HEK293 (cell line): ENCODE measurements around the gene PROSER1.

Experiments
- CTCF ChIA-PET: fragments of 350-600 bp; formaldehyde crosslinking; extraction: SDS; loops from one replicate; lab custom pipeline; 2021; ENCODE audit warnings: antibody characterized with exemption; lab: Yijun Ruan, JAX
- POLR2A ChIA-PET: fragments of 300-600 bp; formaldehyde crosslinking; extraction: SDS; loops from one replicate; lab custom pipeline; 2020; ENCODE audit warnings: antibody characterized with exemption, inconsistent platforms; lab: Yijun Ruan, JAX
- H3K27ac ChIP-seq: fragments of 200-500 bp; sonication (Bioruptor generic); 2 replicates; pipeline ENCODE4 v1.5.1; 2014; ENCODE audit warnings: low read depth, low read length, control low read depth, inconsistent platforms; ENCODE audit errors: extremely low read depth
- H3K36me3 ChIP-seq, 2 experiments: fragments of 200-500 bp in 1 of 2; sonication (Bioruptor generic) in 1 of 2; 1 replicate in 1 of 2; 2 replicates in 1 of 2; pipeline ENCODE4 v1.5.1; 2014 to 2017; ENCODE audit warnings: inconsistent platforms in 2 of 2, low read length in 2 of 2; ENCODE audit not compliant: control insufficient read depth in 2 of 2, insufficient read depth in 1 of 2
- H3K4me1 ChIP-seq: fragments of 200-500 bp; sonication (Bioruptor generic); 2 replicates; pipeline ENCODE4 v1.5.1; 2014; ENCODE audit warnings: mild to moderate bottlenecking, low read length, inconsistent platforms; ENCODE audit not compliant: control insufficient read depth, insufficient read depth
- H3K4me3 ChIP-seq: 2 replicates; pipeline ENCODE4 v1.5.1; 2011; ENCODE audit warnings: low read depth, mild to moderate bottlenecking, control low read depth, low read length, moderate library complexity
- H3K9me3 ChIP-seq: fragments of 200-500 bp; sonication (Bioruptor generic); 2 replicates; pipeline ENCODE4 v1.5.1; 2014; ENCODE audit warnings: low read depth, low read length, inconsistent platforms; ENCODE audit not compliant: control insufficient read depth, insufficient read depth
- GFI1B ChIP-seq: fragments of 450-650 bp; formaldehyde crosslinking; IDR thresholded peaks from 2 replicates; pipeline ENCODE4 v1.5.1; 2016; ENCODE audit warnings: missing biosample characterization, missing genetic modification characterization
- KLF16 ChIP-seq: fragments of 450-650 bp; formaldehyde crosslinking; IDR thresholded peaks from 2 replicates; pipeline ENCODE4 v1.5.1; 2017; ENCODE audit warnings: missing biosample characterization, missing genetic modification characterization
- KLF9 ChIP-seq: fragments of 450-650 bp; formaldehyde crosslinking; IDR thresholded peaks from 2 replicates; pipeline ENCODE4 v1.5.1; 2016; ENCODE audit warnings: missing biosample characterization, missing genetic modification characterization, low read depth
- MYNN ChIP-seq: fragments of 450-650 bp; formaldehyde crosslinking; IDR thresholded peaks from 2 replicates; pipeline ENCODE4 v1.5.1; 2016; ENCODE audit warnings: missing biosample characterization, missing genetic modification characterization, borderline replicate concordance
- SP2 ChIP-seq: fragments of 450-650 bp; formaldehyde crosslinking; IDR thresholded peaks from 2 replicates; pipeline ENCODE4 v1.5.1; 2016; ENCODE audit warnings: missing biosample characterization, missing genetic modification characterization
- YY2 ChIP-seq: fragments of 450-650 bp; formaldehyde crosslinking; IDR thresholded peaks from 2 replicates; pipeline ENCODE4 v1.5.1; 2016; ENCODE audit warnings: missing biosample characterization, missing genetic modification characterization
- ZBTB20 ChIP-seq: fragments of 450-650 bp; formaldehyde crosslinking; IDR thresholded peaks from 2 replicates; pipeline ENCODE4 v1.5.1; 2016; ENCODE audit warnings: missing biosample characterization, missing genetic modification characterization
- ZEB2 ChIP-seq: fragments of 450-650 bp; formaldehyde crosslinking; IDR thresholded peaks from 2 replicates; pipeline ENCODE4 v1.5.1; 2016; ENCODE audit warnings: missing biosample characterization, missing genetic modification characterization
- ZNF155 ChIP-seq: fragments of 450-650 bp; formaldehyde crosslinking; IDR thresholded peaks from 2 replicates; pipeline ENCODE4 v1.5.1; 2016; ENCODE audit warnings: missing biosample characterization, missing genetic modification characterization
- ZNF174 ChIP-seq: fragments of 450-650 bp; formaldehyde crosslinking; IDR thresholded peaks from 2 replicates; pipeline ENCODE4 v1.5.0; 2017; ENCODE audit warnings: missing biosample characterization, mild to moderate bottlenecking, missing genetic modification characterization
- ZNF175 ChIP-seq: fragments of 450-650 bp; formaldehyde crosslinking; IDR thresholded peaks from 2 replicates; pipeline ENCODE4 v1.5.1; 2016; ENCODE audit warnings: missing biosample characterization, missing genetic modification characterization
- ZNF2 ChIP-seq: fragments of 450-650 bp; formaldehyde crosslinking; IDR thresholded peaks from 2 replicates; pipeline ENCODE4 v1.5.1; 2016; ENCODE audit warnings: missing biosample characterization, missing genetic modification characterization
- ZNF23 ChIP-seq: fragments of 450-650 bp; formaldehyde crosslinking; IDR thresholded peaks from 2 replicates; pipeline ENCODE4 v1.5.1; 2016; ENCODE audit warnings: missing biosample characterization, missing genetic modification characterization, borderline replicate concordance
- ZNF24 ChIP-seq: fragments of 450-650 bp; formaldehyde crosslinking; IDR thresholded peaks from 2 replicates; pipeline ENCODE4 v1.5.1; 2016; ENCODE audit warnings: missing biosample characterization, missing genetic modification characterization
- ZNF302 ChIP-seq: fragments of 450-650 bp; formaldehyde crosslinking; IDR thresholded peaks from 2 replicates; pipeline ENCODE4 v1.5.1; 2016; ENCODE audit warnings: missing biosample characterization, missing genetic modification characterization, low read depth
- ZNF335 ChIP-seq: fragments of 450-650 bp; formaldehyde crosslinking; conservative IDR thresholded peaks from 2 replicates; pipeline ENCODE4 v1.5.1; 2016; ENCODE audit warnings: missing biosample characterization, missing genetic modification characterization
- ZNF501 ChIP-seq: fragments of 450-650 bp; formaldehyde crosslinking; IDR thresholded peaks from 2 replicates; pipeline ENCODE4 v1.5.1; 2016; ENCODE audit warnings: missing biosample characterization, missing genetic modification characterization
- ZNF510 ChIP-seq: fragments of 450-650 bp; formaldehyde crosslinking; IDR thresholded peaks from 2 replicates; pipeline ENCODE4 v1.5.1; 2018; ENCODE audit warnings: mild to moderate bottlenecking, missing genetic modification characterization, missing biosample characterization; ENCODE audit not compliant: insufficient replicate concordance
- ZNF529 ChIP-seq: fragments of 450-650 bp; formaldehyde crosslinking; IDR thresholded peaks from 2 replicates; pipeline ENCODE4 v1.5.1; 2017; ENCODE audit warnings: missing genetic modification characterization, missing biosample characterization; ENCODE audit not compliant: insufficient replicate concordance
- ZNF530 ChIP-seq: fragments of 450-650 bp; formaldehyde crosslinking; IDR thresholded peaks from 2 replicates; pipeline ENCODE4 v1.5.1; 2016; ENCODE audit warnings: low read depth, missing biosample characterization, missing genetic modification characterization
- ZNF571 ChIP-seq: fragments of 450-650 bp; formaldehyde crosslinking; IDR thresholded peaks from 2 replicates; pipeline ENCODE4 v1.5.0; 2017; ENCODE audit warnings: missing biosample characterization, missing genetic modification characterization
- ZNF677 ChIP-seq: fragments of 450-650 bp; IDR thresholded peaks from 2 replicates; pipeline ENCODE4 v1.5.0; 2018; ENCODE audit warnings: missing biosample characterization, mild to moderate bottlenecking, missing genetic modification characterization, moderate library complexity
- ZNF843 ChIP-seq: fragments of 450-650 bp; formaldehyde crosslinking; IDR thresholded peaks from 2 replicates; pipeline ENCODE4 v1.5.1; 2016; ENCODE audit warnings: missing biosample characterization, missing genetic modification characterization
- TF ChIP-seq, protein P1 (sequence below): fragments of 450-650 bp; formaldehyde crosslinking; IDR thresholded peaks from 2 replicates; pipeline ENCODE4 v1.5.1; 2016; ENCODE audit warnings: missing biosample characterization, missing genetic modification characterization
- TF ChIP-seq, protein P2 (sequence below): fragments of 450-650 bp; formaldehyde crosslinking; IDR thresholded peaks from 2 replicates; pipeline ENCODE4 v1.5.1; 2016; ENCODE audit warnings: missing biosample characterization, missing genetic modification characterization
- TF ChIP-seq, protein P3 (sequence below): fragments of 450-650 bp; formaldehyde crosslinking; IDR thresholded peaks from 2 replicates; pipeline ENCODE4 v1.5.1; 2016; ENCODE audit warnings: missing biosample characterization, missing genetic modification characterization, borderline replicate concordance
- TF ChIP-seq, protein P4 (sequence below): fragments of 450-650 bp; formaldehyde crosslinking; IDR thresholded peaks from 2 replicates; pipeline ENCODE4 v1.5.1; 2016; ENCODE audit warnings: missing biosample characterization, missing genetic modification characterization

The PROSER1 gene

DNA sequence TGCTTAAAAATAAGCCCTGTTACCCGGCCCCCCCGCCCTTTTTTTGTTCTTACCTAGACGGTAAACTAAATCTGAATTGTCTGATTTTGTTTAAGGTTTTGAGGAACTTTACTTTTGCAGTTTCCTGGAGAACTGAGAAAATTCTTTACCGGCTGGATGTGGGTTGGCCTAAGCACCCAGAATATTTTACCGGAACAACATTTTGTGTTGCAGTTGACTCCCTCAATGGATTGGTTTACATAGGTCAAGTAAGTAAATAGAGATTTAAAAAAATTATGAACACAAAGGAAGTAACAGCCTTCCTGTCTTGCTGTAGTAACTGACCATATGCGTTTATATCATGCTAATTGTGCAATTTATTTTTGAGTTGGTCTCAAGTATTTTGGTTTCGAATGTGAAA, 1.2 kb upstream of the PROSER1 start:
- ChIA-PET POLR2A (no interaction called here), CTCF (no interaction called here)
- Histone ChIP-seq H3K27ac (no peak overlapping the region), H3K9me3 (no peaks in the 10 kb centered on the region), H3K36me3 (peaks cover 0 to 15% of the 10 kb centered on the region in 2 experiments; a peak in 1 of 3 replicates), H3K4me1 (no peaks in the 10 kb centered on the region), H3K4me3 (peak overlapping the region; percentile 72)
- no peak for TF ChIP-seq ZEB2 (tag by site-specific recombination)
- no peak for TF ChIP-seq KLF16 (tag by site-specific recombination)
- no peak for TF ChIP-seq YY2

DNA sequence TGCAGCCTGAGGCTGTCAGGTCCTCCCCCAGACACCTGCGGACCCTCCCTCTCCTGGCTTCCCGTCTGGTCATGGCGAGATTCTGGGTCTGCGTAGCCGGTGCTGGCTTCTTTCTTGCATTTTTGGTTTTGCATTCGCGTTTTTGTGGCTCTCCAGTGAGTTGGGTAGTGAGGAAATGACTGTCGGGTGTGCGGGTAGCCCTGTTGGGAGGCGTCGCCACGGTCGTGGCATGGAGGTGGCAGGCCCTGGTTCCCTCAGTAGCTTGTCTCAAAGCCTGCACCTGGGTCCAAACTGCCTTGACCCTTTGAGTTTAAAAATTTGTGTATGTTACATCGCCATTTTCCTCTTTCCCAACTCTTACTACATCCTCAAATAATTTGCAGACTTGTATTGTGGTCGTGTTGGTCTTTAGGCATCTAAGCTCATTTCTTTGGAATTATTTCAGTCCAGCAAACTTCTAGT, 711 bp upstream of the PROSER1 start:
- ChIA-PET POLR2A (no interaction called here), CTCF (no interaction called here)
- Histone ChIP-seq H3K36me3 (peaks cover 0 to 13% of the 10 kb centered on the region in 2 experiments; a peak in 1 of 3 replicates), H3K9me3 (no peaks in the 10 kb centered on the region), H3K4me3 (peak overlapping the region; percentile 72), H3K27ac (peak overlapping the region; percentile 90; the same call in 1 of the 2 replicates), H3K4me1 (peaks cover 2% of the 10 kb centered on the region; the same call in 1 of the 2 replicates)
- TF ChIP-seq SP2 (peak; percentile 60), ZNF677 (tag by site-specific recombination) (no peak), ZNF175 (tag by site-specific recombination) (no peak), GFI1B (tag by site-specific recombination) (no peak), ZNF174 (no peak), ZNF23 (tag by site-specific recombination) (no peak), ZNF302 (tag by site-specific recombination) (no peak), ZNF155 (tag by site-specific recombination) (no peak), ZNF335 (tag by site-specific recombination) (peak; percentile 93), ZNF530 (no peak), ZNF510 (tag by site-specific recombination) (no peak), KLF9 (peak; percentile 28; the same call in 1 of the 2 replicates), ZNF501 (tag by site-specific recombination) (peak; percentile 86), ZNF24 (tag by site-specific recombination) (no peak), ZNF529 (tag by site-specific recombination) (no peak), ZNF843 (tag by site-specific recombination) (no peak), ZNF571 (no peak), MYNN (no peak), ZBTB20 (tag by site-specific recombination) (peak; percentile 4; the same call in 1 of the 2 replicates), ZNF2 (tag by site-specific recombination) (peak; percentile 66; the same call in 1 of the 2 replicates)
- TF ChIP-seq, protein P1, sequence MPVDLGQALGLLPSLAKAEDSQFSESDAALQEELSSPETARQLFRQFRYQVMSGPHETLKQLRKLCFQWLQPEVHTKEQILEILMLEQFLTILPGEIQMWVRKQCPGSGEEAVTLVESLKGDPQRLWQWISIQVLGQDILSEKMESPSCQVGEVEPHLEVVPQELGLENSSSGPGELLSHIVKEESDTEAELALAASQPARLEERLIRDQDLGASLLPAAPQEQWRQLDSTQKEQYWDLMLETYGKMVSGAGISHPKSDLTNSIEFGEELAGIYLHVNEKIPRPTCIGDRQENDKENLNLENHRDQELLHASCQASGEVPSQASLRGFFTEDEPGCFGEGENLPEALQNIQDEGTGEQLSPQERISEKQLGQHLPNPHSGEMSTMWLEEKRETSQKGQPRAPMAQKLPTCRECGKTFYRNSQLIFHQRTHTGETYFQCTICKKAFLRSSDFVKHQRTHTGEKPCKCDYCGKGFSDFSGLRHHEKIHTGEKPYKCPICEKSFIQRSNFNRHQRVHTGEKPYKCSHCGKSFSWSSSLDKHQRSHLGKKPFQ (tag by site-specific recombination) = no peak
- TF ChIP-seq, protein P2, sequence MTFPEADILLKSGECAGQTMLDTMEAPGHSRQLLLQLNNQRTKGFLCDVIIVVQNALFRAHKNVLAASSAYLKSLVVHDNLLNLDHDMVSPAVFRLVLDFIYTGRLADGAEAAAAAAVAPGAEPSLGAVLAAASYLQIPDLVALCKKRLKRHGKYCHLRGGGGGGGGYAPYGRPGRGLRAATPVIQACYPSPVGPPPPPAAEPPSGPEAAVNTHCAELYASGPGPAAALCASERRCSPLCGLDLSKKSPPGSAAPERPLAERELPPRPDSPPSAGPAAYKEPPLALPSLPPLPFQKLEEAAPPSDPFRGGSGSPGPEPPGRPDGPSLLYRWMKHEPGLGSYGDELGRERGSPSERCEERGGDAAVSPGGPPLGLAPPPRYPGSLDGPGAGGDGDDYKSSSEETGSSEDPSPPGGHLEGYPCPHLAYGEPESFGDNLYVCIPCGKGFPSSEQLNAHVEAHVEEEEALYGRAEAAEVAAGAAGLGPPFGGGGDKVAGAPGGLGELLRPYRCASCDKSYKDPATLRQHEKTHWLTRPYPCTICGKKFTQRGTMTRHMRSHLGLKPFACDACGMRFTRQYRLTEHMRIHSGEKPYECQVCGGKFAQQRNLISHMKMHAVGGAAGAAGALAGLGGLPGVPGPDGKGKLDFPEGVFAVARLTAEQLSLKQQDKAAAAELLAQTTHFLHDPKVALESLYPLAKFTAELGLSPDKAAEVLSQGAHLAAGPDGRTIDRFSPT = peak; percentile 38; the same call in 1 of the 2 replicates
- TF ChIP-seq, protein P3, sequence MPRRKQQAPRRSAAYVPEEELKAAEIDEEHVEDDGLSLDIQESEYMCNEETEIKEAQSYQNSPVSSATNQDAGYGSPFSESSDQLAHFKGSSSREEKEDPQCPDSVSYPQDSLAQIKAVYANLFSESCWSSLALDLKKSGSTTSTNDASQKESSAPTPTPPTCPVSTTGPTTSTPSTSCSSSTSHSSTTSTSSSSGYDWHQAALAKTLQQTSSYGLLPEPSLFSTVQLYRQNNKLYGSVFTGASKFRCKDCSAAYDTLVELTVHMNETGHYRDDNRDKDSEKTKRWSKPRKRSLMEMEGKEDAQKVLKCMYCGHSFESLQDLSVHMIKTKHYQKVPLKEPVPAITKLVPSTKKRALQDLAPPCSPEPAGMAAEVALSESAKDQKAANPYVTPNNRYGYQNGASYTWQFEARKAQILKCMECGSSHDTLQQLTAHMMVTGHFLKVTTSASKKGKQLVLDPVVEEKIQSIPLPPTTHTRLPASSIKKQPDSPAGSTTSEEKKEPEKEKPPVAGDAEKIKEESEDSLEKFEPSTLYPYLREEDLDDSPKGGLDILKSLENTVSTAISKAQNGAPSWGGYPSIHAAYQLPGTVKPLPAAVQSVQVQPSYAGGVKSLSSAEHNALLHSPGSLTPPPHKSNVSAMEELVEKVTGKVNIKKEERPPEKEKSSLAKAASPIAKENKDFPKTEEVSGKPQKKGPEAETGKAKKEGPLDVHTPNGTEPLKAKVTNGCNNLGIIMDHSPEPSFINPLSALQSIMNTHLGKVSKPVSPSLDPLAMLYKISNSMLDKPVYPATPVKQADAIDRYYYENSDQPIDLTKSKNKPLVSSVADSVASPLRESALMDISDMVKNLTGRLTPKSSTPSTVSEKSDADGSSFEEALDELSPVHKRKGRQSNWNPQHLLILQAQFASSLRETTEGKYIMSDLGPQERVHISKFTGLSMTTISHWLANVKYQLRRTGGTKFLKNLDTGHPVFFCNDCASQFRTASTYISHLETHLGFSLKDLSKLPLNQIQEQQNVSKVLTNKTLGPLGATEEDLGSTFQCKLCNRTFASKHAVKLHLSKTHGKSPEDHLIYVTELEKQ = no peak
- TF ChIP-seq, protein P4, sequence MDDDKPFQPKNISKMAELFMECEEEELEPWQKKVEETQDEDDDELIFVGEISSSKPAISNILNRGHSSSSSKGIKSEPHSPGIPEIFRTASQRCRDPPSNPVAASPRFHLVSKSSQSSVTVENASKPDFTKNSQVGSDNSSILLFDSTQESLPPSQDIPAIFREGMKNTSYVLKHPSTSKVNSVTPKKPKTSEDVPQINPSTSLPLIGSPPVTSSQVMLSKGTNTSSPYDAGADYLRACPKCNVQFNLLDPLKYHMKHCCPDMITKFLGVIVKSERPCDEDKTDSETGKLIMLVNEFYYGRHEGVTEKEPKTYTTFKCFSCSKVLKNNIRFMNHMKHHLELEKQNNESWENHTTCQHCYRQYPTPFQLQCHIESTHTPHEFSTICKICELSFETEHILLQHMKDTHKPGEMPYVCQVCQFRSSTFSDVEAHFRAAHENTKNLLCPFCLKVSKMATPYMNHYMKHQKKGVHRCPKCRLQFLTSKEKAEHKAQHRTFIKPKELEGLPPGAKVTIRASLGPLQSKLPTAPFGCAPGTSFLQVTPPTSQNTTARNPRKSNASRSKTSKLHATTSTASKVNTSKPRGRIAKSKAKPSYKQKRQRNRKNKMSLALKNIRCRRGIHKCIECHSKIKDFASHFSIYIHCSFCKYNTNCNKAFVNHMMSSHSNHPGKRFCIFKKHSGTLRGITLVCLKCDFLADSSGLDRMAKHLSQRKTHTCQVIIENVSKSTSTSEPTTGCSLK (tag by site-specific recombination) = no peak
